Stomach (tissue), 4 donors: ENCODE measurements around the gene UNC119B.

ENCODE experiments used
- CTCF ChIP-seq, 7 experiments: fragments of 450-650 bp in 4 of 7; fragments of 200-600 bp in 3 of 7; sonication (generic) in 3 of 7; IDR thresholded peaks; one replicate each; pipeline ENCODE4 v1.5.1; 2016 to 2019; ENCODE audit warnings: antibody characterized with exemption in 7 of 7, control low read depth in 2 of 7, mild to moderate bottlenecking in 1 of 7
- EP300 ChIP-seq: sonication (generic); formaldehyde crosslinking; IDR thresholded peaks from one replicate; pipeline ENCODE4 v1.6.1; 2017; ENCODE audit warnings: antibody characterized with exemption
- POLR2A ChIP-seq, 4 donors: fragments of 450-650 bp; IDR thresholded peaks; one replicate each; pipeline ENCODE4 v1.6.1; 2016; ENCODE audit warnings: antibody characterized with exemption in 4 of 4, control low read depth in 2 of 4, mild to moderate bottlenecking in 1 of 4, moderate library complexity in 1 of 4
- POLR2AphosphoS5 ChIP-seq, 3 donors: sonication (generic); formaldehyde crosslinking; IDR thresholded peaks; one replicate each; pipeline ENCODE4 v1.6.1; 2016; ENCODE audit warnings: antibody characterized with exemption in 3 of 3

GRCh38 chr12:120767071-120768024 is 57.1 kb downstream of the UNC119B start:
- TF ChIP-seq CTCF (IDR thresholded peaks at IDR 0.05) (no peak), POLR2AphosphoS5 (IDR thresholded peaks at IDR 0.05) (no peak), EP300 (no peak), POLR2A (IDR thresholded peaks at IDR 0.05) (no peak)
